Skeletal muscle tissue (tissue), 4 donors: ENCODE results near the gene BEND6. TPM values are rescaled to one million over a fixed set of nuclear protein-coding genes. Genes with fewer than 3 reads are reported as not detected.

Source experiments
- H3K27ac ChIP-seq: one replicate; pipeline ENCODE4 v1.7.0; 2013; ENCODE audit warnings: mild to moderate bottlenecking, low read depth, low read length, inconsistent platforms
- H3K27me3 ChIP-seq, 3 donors: one replicate each; pipeline ENCODE4 v1.7.0; 2013; ENCODE audit warnings: low read length in 3 of 3; ENCODE audit not compliant: control insufficient read depth in 3 of 3, insufficient read depth in 3 of 3
- H3K36me3 ChIP-seq, 3 donors: one replicate each; pipeline ENCODE4 v1.7.0; 2013; ENCODE audit warnings: low read length in 3 of 3; ENCODE audit not compliant: control insufficient read depth in 3 of 3, insufficient read depth in 3 of 3
- H3K4me1 ChIP-seq, 3 donors: one replicate each; pipeline ENCODE4 v1.7.0; 2013; ENCODE audit warnings: low read length in 3 of 3, mild to moderate bottlenecking in 3 of 3; ENCODE audit not compliant: control insufficient read depth in 3 of 3, insufficient read depth in 3 of 3
- H3K4me3 ChIP-seq, 3 donors: one replicate each; pipeline ENCODE4 v1.7.0; 2013; ENCODE audit warnings: low read length in 3 of 3
- H3K9ac ChIP-seq, 3 donors: one replicate each; pipeline ENCODE4 v1.7.0; 2013; ENCODE audit warnings: low read length in 3 of 3, mild to moderate bottlenecking in 3 of 3, moderate library complexity in 2 of 3, low read depth in 1 of 3
- H3K9me3 ChIP-seq, 3 donors: one replicate each; pipeline ENCODE4 v1.7.0; 2013; ENCODE audit warnings: low read length in 3 of 3; ENCODE audit not compliant: control insufficient read depth in 3 of 3
- total RNA-seq: library from RNA; depleted of rRNA; stranded (reverse); fragments of >200 nt; gene quantifications from one replicate; pipeline ENCODE4 v1.2.3, GENCODE V29; 2014
- donor health status: Osteomylitis.

Gene BEND6
- total RNA-seq, 1 donor from 2014 or later = not detected

- no peak overlapping the region for H3K27ac ChIP-seq
- H3K9me3 ChIP-seq = no peaks in the 10 kb centered on the region
- H3K4me3 ChIP-seq = peak overlapping the region; percentile 67 to 81 (median 72)
- H3K27me3 ChIP-seq = peaks cover 0 to 7% (median 0%) of the 10 kb centered on the region in 3 donors
- peaks cover 14 to 18% (median 16%) of the 10 kb centered on the region in 3 donors for H3K4me1 ChIP-seq
- H3K36me3 ChIP-seq = no peaks in the 10 kb centered on the region
- peak overlapping the region; percentile 27 to 72 (median 54) for H3K9ac ChIP-seq
Measured at GRCh38 chr6:56955171-56956155, 556 bp downstream of the BEND6 start.

- no peaks in the 10 kb centered on the region for H3K36me3 ChIP-seq
- H3K27ac ChIP-seq = no peak overlapping the region
- H3K4me1 ChIP-seq = peaks cover 14 to 18% (median 16%) of the 10 kb centered on the region in 3 donors
- no peak overlapping the region for H3K9ac ChIP-seq
- H3K27me3 ChIP-seq = peaks cover 0 to 7% (median 0%) of the 10 kb centered on the region in 3 donors
- no peaks in the 10 kb centered on the region for H3K9me3 ChIP-seq
- H3K4me3 ChIP-seq = no peak overlapping the region
Measured at GRCh38 chr6:56956491-56956890, 1.6 kb downstream of the BEND6 start.

DNA sequence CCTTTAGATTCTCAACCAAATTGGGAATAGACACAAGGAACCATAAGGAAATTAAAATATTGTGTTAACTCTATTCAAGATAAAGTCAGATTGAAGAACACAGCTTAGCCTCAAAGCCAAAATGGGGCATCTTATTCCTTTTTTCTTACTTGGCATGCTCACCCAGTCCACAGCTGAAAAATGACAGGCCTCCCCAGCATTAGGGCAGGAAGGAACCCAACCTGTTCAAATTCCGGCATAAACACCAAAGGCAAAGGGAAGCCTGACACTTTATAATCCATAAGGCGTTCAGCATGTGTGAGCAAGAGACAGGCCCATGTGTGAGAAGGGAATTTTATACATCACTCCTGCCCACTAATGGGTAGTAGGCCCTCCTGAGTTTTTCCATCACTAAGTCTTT, 2.9 kb downstream of the BEND6 start:
- Histone ChIP-seq H3K27ac (no peak overlapping the region), H3K36me3 (no peaks in the 10 kb centered on the region), H3K4me1 (peaks cover 14 to 18% (median 16%) of the 10 kb centered on the region in 3 donors), H3K9me3 (no peaks in the 10 kb centered on the region), H3K4me3 (no peak overlapping the region), H3K27me3 (peaks cover 0 to 6% (median 0%) of the 10 kb centered on the region in 3 donors), H3K9ac (no peak overlapping the region)

GRCh38 chr6:56958481-56958880, 3.6 kb downstream of the BEND6 start:
- peaks cover 12 to 16% (median 15%) of the 10 kb centered on the region in 3 donors for H3K4me1 ChIP-seq
- no peak overlapping the region for H3K27ac ChIP-seq
- H3K9ac ChIP-seq = no peak overlapping the region
- no peaks in the 10 kb centered on the region for H3K36me3 ChIP-seq
- H3K27me3 ChIP-seq = no peaks in the 10 kb centered on the region
- H3K4me3 ChIP-seq = no peak overlapping the region
- H3K9me3 ChIP-seq = no peaks in the 10 kb centered on the region

- Histone ChIP-seq H3K4me3 (no peak overlapping the region), H3K9ac (no peak overlapping the region), H3K4me1 (peaks cover 6 to 10% (median 9%) of the 10 kb centered on the region in 3 donors), H3K36me3 (no peaks in the 10 kb centered on the region), H3K27ac (no peak overlapping the region), H3K27me3 (no peaks in the 10 kb centered on the region), H3K9me3 (no peaks in the 10 kb centered on the region)
Measured at GRCh38 chr6:56959094-56959493, 4.2 kb downstream of the BEND6 start.

DNA sequence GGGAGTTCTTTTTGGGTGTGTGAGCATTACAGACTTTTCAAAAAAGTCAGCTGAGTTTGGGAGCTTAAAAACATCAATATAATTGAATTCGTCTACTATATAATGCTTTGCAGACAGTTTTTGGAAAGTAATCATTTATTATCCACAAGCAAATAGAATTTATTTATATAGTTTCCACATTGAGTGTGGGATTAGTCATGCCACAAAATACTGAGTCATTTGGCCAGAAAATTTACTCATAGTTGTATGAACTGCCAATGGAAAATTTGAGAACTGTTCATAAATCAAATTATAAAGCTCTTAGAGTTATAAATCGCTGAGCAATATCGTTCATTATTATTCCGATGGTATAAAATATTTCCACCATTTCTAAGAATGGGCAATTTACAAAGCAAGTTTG, 5.0 kb downstream of the BEND6 start:
- Histone ChIP-seq H3K4me3 (no peak overlapping the region), H3K9ac (no peak overlapping the region), H3K9me3 (no peaks in the 10 kb centered on the region), H3K36me3 (no peaks in the 10 kb centered on the region), H3K27ac (no peak overlapping the region), H3K4me1 (peaks cover 4 to 7% (median 7%) of the 10 kb centered on the region in 3 donors), H3K27me3 (no peaks in the 10 kb centered on the region)

DNA sequence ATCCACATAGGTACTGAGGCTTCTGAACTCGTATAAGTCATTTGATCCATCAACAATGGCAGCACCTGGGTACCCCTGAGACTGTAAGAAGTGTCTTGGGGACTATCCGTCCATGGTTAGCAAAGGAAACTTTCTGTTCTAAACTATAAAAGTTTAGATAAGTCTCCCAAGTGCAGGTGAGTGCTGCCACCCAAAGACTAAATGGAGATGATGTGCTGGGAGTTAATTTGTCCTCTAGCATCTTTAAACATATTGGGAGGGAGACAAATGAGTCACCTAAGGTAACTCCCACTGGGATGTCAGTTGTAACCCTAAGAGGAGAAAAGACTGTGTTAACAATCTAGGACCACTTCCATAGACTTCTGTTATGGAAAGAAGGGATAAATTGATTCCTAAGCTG, 6.2 kb downstream of the BEND6 start:
- no peaks in the 10 kb centered on the region for H3K36me3 ChIP-seq
- no peak overlapping the region for H3K27ac ChIP-seq
- H3K4me3 ChIP-seq = no peak overlapping the region
- H3K4me1 ChIP-seq = no peaks in the 10 kb centered on the region
- H3K9ac ChIP-seq = no peak overlapping the region
- no peaks in the 10 kb centered on the region for H3K27me3 ChIP-seq
- H3K9me3 ChIP-seq = no peaks in the 10 kb centered on the region

GRCh38 chr6:56962441-56962840, 7.5 kb downstream of the BEND6 start:
- Histone ChIP-seq H3K36me3 (no peaks in the 10 kb centered on the region), H3K27me3 (no peaks in the 10 kb centered on the region)

DNA sequence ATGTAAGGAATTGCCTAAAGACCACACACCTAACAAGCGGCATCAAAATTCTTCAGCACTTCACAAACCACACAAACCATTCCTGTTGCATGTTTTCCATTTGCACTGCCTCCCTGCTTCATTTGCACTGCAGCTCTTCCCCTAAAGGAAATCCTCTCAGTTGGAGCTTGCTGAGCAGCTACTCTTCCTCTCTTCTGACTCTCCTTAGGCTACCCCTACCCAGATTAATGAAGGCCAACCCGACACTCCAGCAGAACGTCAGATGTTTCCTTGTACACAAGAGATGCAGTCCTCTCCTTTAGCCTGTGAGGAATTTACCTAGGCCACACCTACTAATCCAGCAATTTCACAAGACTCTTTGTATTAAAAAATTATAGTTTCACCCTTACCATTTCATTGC, 8.1 kb downstream of the BEND6 start:
- Histone ChIP-seq H3K4me3 (no peak overlapping the region), H3K9ac (no peak overlapping the region), H3K36me3 (no peaks in the 10 kb centered on the region), H3K27ac (no peak overlapping the region), H3K27me3 (no peaks in the 10 kb centered on the region), H3K4me1 (no peaks in the 10 kb centered on the region), H3K9me3 (no peaks in the 10 kb centered on the region)

More at GRCh38 chr6:56962441-56962840, 7.5 kb downstream of the BEND6 start:
- no peak overlapping the region for H3K27ac ChIP-seq
- no peaks in the 10 kb centered on the region for H3K4me1 ChIP-seq
- H3K9me3 ChIP-seq = no peaks in the 10 kb centered on the region
- no peak overlapping the region for H3K9ac ChIP-seq
- H3K4me3 ChIP-seq = no peak overlapping the region

- no peaks in the 10 kb centered on the region for H3K9me3 ChIP-seq
- H3K27me3 ChIP-seq = no peaks in the 10 kb centered on the region
Measured at GRCh38 chr6:56963793-56964192, 8.9 kb downstream of the BEND6 start.

More at GRCh38 chr6:56963793-56964192, 8.9 kb downstream of the BEND6 start:
- Histone ChIP-seq H3K36me3 (no peaks in the 10 kb centered on the region), H3K4me1 (no peaks in the 10 kb centered on the region), H3K9ac (no peak overlapping the region), H3K4me3 (no peak overlapping the region), H3K27ac (no peak overlapping the region)
